IPS-NIHi7 (cell line): ENCODE measurements around the gene COBL.

Source experiments
- DNase-seq: peaks from one replicate; pipeline ENCODE4 v3.0.0; 2012; ENCODE audit warnings: mixed read lengths; ENCODE audit errors: extremely low spot score

The COBL gene

DNA sequence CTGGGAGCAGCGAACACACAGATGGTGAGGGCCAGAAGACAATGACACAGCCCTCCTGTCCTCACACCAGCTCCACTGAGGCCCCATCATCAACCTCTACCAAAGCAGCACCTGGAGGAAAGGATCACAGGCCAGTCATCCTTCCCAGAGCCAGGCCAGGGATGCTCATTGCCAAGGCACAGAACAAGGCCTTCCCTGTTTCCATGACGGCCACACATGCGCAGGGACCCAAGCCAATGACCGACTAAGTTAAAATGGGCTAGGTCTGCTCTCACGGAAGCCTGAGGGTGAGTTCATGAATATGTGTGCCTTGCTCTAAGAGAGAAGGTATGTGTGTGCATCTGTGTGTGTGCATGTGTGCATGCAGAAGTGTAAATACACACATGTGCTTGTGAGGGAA, 39.6 kb downstream of the COBL start:
- DNase-seq = no peak

DNA sequence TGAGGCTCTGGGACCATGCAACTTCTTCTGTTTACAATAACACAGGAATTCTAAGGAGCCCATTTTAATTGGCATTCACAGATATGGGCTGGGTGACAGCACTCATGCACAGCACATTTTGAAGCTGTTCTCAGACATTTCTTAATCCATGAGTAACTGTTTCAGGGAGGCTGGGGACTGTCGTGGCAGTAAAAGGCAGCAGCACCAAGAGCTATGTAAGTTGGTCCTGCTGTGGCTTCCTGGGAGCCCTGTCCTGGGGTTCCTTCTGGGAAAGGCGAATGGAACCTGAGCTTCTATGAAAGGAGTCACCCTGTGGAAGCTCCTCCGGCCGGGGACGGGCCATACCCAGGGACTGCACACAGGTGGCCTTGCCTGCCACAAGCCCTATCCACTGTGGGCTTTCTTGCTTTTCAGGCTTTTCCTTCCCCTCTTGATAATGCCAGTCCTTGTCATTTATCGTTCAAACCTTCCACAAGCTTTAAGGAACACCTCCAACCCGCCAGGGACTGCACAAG, 40.5 kb downstream of the COBL start:
- no peak for DNase-seq

DNA sequence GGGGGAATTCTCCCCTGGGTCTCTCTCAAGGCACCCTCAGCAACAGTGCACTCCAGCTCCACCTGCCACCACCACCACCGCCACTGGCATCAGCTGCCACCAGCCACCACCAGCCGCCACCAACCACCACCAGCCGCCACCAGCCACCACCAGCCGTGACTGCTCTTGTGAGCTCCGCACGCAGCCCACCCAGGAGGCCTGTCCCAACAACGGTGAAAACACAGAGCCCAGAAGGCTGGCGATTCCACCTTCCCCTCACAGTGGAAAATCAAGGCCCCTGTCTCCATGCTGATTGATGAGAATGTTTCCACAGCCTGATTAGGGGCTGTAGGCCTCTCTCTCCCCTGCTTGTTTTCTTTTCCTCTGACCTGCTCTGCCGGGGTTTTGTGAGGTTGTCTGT, 41.1 kb downstream of the COBL start:
- no peak for DNase-seq

DNA sequence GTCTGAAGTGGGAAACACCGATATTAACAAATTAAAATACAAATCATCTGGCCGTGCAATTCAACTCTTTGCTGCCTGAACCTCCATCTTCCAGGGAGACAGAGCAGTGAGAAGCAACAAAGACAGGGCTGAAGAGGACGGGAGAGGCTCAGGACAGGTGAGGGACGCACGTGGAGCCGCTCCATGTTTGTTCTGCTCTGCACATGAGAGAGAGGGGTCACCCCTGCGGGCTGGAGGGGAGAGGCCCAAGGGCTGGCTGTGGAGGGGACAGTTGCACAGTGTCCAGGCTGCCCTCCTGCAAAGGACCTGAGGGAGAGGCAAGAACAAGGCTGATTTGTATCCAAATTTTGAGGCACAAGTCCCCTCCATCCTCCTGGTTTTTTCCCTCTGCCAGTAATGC, 41.7 kb downstream of the COBL start:
- no peak for DNase-seq

DNA sequence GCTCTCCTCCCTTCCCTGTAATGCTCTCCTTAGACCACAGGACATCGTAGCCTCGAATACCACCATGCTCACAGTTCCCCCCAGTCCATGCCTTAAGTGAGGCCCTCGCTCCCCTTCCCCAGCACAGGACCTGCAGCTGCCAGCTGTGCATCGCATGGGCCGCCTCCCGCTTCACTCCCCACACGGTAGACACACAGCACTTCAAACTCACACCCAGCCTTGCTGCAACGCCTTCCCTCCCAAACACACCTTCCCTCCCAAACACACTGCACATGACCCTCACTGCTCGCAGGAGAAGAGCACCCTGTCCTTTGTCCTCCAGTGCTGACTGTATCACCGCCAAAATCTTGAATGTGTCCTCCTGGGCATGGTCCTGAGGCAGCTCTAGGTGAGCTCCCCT, 42.6 kb downstream of the COBL start:
- DNase-seq = no peak

DNA sequence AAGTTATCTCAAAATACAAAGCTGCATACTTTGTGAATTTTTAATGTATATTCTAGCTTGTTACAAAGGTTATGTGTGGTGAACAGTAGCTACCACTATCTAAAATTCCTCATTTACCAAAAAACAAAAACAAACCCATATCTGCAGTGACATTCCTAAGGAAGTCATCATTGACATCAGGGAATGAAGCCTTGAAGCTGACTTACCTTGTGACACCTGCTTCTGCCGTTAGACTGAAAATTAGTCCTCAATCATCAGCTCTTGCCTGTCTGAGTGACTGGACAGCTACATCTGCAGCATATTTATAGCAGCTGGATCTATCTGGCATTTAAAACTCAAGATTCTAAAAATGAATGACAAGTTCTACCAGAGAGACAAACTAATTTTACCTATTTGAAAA, 43.2 kb downstream of the COBL start:
- no peak for DNase-seq

DNA sequence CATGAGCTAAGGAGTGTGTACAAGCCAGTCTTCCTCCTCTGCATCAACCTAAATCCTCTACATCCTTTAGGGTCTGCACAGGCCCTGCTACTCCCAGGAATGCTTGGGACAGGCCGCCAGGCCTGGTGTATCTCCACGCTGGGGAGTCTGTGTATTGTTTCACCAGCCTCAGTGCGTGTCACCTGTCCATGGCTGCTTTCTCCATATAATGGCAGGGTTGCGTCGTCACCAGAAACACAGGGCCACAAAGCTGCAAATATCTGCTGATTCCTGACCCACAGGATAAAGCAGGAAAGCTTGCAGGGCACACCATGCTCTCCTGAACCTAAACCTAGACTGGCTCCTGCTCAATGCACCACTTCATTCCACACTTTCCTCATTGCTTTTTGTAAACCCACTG, 45.6 kb downstream of the COBL start:
- no peak for DNase-seq

DNA sequence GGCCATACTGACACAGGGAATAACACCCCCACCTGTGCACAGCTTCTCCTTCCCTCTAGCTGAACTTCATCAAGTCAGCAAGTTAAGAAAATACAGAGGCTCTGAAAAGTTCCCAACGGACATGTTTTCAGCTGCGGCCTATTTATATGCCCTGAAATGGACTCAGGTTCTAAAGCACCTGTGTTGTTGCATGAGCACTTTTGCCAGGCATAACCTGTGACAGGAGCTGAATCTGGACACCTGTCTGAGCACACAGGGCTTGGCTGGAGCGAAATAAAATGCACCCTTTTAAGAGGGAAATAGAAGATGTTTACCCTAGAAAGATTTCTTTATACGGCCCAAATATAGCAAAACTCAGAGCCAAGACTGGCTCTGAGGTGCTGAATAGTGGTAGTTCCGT, 46.7 kb downstream of the COBL start:
- DNase-seq = no peak

DNA sequence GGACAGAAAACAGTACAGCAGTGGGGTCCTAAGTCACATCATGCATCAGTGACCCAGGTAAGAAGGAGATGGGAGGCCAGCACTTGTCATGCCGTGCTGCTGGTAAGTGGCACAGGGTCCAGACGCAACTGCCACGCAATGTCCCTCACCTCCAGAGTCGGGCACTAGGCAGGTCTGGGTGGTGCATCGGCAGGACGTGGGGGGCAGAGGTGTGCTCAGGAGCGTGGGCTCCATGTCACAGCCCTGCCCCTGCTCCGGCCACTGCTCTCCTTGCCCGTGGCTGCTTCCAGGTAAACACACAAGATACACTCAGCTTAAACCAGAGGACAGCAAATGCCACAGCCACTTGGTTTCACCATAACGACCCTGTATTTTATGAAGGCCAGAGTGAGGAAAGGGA, 47.3 kb downstream of the COBL start:
- DNase-seq = no peak

DNA sequence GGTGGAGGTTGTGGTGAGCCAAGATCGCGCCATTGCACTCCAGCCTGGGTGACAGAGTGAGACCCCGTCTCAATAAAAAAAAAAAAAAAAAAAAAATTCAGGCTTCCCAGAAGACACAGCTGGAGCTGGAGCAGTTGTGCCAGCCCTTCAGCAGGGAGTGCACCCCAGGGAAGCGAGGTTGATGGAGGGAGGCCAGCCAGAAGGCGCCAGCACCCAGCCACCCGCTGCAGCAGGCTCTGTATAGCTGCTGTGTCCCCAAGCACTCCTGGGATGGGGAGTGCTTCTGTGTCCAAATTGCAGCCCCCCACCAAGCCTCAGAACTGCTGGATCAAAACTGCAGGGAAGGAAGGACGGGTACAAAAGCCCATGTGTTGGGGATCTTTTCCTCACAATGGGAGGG, 47.8 kb downstream of the COBL start:
- DNase-seq = no peak

DNA sequence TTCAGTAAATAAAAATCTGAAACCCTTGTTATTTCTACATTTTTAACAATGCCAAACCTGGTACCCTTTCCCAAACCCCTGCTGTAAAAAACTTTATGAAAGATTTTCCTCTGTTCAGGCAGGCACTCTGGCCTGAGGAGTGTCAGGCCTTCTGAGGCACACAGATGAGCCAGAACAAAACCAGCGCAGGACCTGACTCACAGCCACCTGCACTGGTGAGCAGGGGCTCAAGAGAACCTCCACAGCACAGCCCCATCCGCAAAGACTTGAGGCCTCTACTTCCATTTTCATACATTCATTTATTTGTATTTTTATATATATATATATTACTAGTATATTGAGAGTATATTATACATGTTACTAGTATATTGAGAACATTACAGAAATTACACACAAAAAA, 49.4 kb downstream of the COBL start:
- DNase-seq = no peak

DNA sequence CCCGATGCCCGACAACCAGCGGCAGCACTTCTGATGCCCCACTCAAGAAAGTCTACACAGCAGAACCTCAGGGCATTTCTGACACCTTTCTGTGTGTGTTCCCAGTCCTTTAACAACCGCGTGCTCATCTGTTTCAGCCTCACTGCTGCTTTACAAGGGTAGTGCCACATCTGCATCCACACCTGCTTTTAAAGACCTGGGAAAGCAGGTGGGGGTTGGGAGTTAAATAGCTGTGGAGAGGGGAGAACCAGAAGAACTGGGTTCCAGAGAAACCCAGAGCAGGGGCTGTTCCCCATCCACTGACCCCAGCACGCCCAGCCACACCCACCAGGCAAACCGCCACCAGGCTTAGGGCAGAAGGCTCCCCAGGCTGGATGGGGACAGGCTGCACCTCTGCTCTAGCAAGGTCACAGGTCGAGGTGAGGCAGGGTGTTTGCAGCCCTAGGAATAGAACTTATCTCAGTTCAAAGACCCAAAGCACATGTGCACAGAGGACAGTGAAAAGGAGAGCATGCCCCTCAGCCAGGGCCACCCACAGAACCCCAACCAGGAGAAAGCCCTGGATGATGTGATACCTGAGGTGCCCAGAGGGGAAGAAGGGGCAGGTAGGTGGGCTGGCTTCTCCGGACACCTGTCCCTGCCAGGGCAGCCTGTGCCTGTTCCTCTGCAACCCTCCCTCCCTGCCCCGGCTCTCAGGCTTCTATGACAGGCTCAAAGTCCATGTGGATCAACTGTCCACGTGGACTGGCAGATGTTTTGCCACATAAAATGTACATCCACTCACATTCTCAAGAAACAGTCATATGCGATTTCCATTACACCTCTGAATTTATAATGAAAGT, 51.3 kb downstream of the COBL start:
- no peak for DNase-seq

DNA sequence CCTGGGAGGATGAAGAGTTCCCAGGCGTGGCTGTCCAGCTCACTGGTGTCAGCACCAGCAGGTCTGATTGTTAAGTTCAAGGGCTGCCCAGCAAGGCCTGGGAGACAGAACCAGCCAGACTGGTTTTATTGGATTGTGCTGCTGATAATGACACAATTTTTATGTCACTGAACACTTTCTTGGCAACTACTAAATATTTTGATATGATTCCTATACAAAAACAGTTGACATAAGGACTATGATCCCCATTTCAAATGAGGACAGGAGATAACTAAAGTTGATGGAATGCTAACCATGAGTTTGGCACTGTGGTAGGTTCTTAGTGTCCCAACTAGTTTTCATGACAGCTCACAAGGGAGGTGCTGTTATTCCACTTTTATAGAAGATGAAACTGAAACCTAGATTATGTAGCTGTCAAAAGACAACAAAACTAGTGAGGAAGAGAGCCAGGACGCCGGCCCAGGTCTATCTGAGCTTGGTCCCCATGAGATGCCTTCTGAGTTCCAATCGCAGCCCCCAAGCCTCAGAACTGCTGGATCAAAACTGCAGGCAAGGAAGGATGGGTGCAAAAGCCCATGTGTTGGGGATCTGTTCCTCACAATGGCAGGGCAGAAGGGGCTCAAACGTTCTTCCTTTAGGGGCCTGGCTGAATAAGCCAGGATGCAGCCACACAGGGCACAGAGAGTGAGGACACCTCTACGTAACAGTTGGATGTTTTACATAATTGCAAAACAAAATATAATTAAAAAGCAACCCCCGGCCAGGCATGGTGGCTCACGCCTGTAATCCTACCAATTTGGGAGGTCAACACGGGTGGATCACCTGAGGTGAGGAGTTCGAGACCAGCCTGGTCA, 52.8 kb downstream of the COBL start:
- DNase-seq = no peak

DNA sequence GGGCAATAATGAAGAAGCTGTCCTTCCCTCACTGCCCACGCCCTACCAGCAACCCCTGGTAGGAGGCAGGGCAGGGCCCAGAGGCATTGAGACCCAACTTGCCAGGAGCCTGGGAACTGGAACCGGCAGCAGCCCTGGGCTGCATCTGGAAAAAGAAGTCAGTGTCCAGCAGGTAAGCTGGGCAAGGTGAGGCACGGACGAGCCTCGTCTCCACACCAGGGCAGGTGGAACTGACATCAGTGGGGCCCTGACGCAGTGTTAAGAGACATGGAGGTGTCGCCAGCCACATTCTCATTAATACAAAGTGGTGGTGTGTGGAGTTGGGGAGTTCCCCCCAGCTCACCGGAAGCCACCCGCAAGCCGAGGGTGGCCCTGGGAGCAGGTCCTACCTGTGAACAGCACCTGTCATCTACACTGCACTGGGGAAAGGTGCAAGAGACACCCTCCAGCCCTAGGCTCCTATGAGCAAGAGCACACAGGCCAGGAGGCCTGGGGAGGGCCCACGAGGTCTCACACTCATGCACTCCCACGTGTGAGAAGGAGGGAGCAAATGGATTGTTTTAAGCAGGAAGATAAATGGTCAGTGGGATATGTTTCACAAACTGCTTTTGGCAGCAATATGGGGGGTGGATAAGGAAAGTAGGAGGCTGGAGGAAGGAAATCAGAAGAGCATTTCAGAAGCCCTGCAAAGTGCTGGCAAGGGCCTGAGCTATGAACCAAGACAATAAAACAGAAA, 53.6 kb downstream of the COBL start:
- no peak for DNase-seq

DNA sequence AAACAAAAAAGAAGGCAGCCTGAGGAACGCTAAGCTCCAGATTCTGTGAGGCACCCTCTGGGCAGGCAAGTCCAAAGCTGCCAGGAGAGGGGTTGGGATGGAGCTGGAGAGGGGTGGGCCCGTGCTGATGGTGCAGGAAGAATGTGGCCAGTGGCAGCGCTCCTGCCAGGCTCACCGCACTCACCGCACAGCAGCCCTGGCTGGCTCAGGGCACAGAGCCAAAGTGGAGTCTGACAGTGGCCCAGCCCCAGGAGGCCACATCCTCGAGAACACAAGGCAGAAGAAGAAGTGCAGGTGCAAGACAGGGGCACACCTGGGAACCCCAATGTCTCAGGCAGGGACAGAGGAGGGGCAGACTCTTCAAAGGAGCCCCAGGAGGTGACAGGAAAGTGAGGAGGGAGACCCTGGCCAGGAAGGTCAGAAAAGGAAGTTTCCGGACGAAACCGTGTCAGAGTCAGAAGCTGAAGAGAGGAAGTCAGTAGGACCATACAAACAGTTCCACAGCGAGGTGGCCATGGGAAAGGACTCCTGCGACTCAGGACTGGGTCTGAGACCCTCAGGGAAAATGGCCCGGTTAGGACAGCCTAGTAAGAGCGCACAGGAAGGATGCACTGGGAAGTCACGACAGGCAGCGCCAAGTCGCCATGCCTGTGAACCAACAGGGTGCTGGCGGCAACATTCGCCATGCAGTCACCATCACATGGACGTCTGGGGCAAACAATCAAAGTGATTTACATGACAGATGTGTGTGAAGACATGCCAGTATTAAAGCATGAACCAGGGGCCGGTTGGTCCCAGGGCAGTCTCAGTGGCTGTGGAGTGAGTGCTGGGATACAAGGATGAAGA, 54.4 kb downstream of the COBL start:
- no peak for DNase-seq

DNA sequence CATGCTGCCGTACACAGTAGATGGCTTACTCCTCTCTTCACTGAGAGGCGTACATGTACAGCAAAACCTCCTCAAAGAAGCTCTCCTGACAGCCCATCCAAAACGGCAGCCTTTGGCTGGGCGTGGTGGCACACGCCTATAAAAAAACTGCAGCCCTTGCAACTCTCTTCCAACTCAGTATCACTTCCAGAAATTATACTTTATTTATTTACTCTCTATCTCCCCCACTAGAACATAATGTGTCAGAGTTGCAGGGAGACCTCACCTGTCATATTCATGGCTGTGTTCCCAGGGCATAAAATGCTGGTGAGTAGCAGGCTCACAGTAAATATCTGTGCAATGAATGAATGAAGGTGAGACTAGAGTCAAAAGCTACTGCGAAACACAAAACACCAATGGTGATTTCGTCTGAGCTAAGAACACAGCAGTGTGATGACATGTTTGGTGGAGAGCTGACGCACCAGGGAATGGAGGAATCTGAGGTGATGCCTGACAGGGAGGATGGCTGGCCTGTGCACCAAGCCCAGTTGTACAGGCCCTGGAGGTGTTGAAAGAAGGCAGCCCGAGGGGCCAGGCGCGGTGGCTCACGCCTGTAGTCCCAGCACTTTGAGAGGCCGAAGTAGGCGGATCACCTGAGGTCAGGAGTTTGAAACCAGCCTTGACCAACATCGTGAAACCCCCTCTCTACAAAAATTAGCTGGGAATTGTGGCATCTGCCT, 55.3 kb downstream of the COBL start:
- no peak for DNase-seq

DNA sequence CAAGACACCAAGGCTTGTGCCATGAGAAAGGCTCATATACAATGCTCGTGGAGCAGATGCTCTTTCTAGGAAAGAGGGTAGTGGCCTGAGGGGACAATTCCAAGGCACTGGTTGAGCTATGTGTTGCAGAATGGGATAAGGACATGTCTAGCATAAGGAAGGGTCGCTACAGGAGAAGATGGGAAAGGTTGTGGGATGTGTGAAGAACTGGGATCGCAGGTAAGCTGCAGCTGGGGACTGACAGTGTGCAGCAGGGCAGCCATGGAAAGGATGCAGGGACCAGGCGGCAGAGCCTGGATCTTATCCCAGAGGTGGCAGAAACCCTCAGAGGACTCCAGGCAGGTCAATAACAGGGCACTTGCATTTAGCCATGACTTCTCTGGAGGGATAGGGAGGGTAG, 56.1 kb downstream of the COBL start:
- no peak for DNase-seq

DNA sequence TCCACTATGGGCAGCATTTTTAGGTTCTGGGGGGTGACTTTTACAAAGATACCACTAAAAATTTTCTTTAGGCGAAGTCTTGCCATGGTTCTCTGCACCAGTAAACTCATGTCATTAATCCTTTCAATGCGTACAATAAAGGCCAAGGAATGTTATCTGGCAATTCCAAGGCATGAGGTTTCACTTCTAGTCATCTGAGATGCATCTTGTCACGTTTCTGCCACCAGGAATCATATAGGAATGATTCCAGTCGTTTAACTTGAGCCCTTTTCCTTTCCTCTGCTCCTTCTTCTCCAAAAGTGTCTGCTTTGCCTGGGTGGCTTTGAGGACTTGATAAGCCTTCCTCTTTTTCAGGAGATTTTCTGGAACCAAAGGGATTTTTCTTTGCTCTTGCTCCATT, 56.8 kb downstream of the COBL start:
- no peak for DNase-seq

DNA sequence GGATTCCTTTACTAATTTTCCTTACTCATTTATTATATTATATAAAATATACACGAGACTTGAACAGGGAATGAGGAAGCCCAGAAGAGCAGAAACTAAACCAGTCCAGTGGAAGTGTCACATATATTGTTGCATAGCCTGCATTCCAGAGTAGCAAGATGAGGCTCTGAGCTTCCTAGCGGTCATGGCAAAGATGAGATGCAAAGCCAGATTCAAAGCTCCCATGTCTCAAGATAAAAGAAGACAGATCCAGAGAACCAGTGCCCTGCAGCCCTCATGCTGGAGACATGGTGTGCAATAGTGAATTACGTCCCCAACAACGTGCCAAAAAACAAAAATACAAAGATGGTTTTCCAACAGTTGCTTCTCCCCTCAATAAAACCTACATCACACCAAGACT, 59.7 kb downstream of the COBL start:
- DNase-seq = no peak

DNA sequence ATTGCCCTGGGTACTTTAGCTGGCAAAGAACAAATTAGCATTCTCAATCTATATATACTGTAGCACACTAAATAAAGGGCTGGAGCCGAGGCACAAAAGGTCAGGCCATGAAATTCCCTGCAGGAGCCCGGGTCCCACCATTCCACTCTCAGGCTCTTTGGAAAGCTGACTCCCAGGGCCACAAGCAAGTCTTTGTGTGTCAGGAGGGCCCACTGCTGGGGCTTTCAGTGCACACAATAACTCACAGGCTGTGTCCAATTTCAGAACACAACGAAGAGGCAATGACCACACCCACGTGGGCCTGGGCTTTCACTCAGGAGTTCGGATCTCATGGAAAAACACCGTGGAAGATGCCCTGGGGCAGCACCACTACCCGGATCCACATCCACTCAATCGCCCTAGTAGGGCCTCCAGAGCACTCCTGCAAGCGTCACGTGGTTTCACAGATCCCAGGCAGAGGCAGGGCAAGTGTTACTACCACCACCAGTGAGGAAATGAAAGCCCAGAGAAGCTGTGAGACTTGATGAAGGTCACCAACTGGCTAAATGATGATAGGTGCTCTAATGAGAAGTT, 60.3 kb downstream of the COBL start:
- DNase-seq = no peak
